ENCODE results near the gene RIMBP2.

RIMBP2 gene

GRCh38 chr12:130473266-130473665 lies 242.8 kb downstream of the RIMBP2 start:
- TF ChIP-seq, protein P1, sequence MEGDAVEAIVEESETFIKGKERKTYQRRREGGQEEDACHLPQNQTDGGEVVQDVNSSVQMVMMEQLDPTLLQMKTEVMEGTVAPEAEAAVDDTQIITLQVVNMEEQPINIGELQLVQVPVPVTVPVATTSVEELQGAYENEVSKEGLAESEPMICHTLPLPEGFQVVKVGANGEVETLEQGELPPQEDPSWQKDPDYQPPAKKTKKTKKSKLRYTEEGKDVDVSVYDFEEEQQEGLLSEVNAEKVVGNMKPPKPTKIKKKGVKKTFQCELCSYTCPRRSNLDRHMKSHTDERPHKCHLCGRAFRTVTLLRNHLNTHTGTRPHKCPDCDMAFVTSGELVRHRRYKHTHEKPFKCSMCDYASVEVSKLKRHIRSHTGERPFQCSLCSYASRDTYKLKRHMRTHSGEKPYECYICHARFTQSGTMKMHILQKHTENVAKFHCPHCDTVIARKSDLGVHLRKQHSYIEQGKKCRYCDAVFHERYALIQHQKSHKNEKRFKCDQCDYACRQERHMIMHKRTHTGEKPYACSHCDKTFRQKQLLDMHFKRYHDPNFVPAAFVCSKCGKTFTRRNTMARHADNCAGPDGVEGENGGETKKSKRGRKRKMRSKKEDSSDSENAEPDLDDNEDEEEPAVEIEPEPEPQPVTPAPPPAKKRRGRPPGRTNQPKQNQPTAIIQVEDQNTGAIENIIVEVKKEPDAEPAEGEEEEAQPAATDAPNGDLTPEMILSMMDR (IDR thresholded peaks at IDR 0.05; ENCODE audit: control insufficient read depth, extremely low read depth, insufficient read depth): no peak
- no peak for DNase-seq (ENCODE audit: low read depth)
- H3K4me3 ChIP-seq (ENCODE audit: low read depth, low read length): no peak overlapping the region

DNA sequence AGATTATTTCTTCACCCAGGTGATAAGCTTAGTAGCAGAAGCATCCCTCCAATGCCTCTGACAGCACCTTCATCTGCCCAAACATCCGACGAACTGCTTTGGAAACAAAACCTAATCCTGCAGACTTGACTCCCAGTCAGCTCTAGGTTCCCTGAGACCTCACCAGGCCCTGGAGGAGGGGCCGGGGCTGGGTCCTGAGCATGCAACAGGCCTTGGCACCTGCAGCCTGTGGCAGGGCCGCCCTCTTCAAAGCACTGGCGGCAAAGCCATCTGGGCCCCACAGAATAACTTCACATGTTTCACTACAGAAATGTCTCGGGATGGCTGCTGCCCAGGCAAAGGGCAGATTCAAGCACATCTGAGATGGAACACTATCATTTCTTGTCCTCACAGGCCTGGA lies 245.1 kb downstream of the RIMBP2 start:
- TF ChIP-seq, protein P1 (IDR thresholded peaks at IDR 0.05; ENCODE audit: control insufficient read depth, extremely low read depth, insufficient read depth): no peak
- H3K4me3 ChIP-seq (ENCODE audit: low read depth, low read length): no peak overlapping the region
- no peak for DNase-seq (ENCODE audit: low read depth)

DNA sequence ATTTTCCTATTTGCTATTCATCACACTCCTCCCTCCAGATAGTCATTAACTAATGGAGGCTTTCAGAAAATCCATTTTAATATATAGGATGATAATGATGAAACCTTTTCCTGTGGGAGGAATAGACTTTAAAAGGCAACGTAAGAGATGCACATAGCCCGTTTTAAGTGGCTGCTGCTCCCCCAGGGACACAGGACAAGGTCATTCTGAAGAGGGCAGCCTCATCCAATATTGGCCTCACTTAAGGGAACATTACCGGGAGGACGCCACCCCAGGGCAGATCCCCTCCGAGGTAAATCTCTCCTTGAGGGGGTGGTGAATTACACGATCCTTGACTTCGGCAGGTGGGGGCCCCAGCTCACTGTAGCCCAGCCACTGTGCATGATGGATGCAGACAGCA lies 246.5 kb downstream of the RIMBP2 start:
- no peak for DNase-seq (ENCODE audit: low read depth)
- TF ChIP-seq, protein P1 (IDR thresholded peaks at IDR 0.05; ENCODE audit: control insufficient read depth, extremely low read depth, insufficient read depth): no peak
- H3K4me3 ChIP-seq (ENCODE audit: low read depth, low read length): no peak overlapping the region

DNA sequence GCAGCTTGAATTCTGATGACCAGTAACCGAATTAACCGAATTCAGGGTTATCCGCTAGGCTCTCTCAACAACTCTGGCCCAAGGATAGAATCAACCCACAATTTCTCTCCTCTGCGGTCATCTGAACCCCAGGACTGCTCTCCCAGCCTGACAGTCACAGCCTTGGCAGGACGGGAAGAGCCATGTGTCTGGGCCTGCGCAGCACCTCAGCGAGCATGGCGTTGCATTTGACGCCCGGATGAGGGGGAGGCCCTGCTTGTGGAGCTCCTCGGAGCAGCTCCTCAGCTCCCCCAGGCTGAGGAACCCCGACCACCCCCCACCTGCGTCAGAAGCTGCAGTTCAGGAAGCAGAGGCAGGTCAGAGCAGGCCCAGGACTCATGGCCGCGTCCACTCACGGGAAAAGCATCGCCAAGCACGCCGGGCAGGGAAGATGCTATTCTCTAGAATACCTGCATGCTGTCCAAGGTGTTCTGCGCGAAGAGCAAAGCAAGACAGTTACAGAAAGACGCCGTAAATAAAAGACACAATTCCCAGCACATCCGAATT lies 247.3 kb downstream of the RIMBP2 start:
- no peak for DNase-seq (ENCODE audit: low read depth)
- H3K4me3 ChIP-seq (ENCODE audit: low read depth, low read length): no peak overlapping the region
- TF ChIP-seq, protein P1 (IDR thresholded peaks at IDR 0.05; ENCODE audit: control insufficient read depth, extremely low read depth, insufficient read depth): no peak

GRCh38 chr12:130468186-130468585 lies 247.9 kb downstream of the RIMBP2 start:
- TF ChIP-seq, protein P1 (IDR thresholded peaks at IDR 0.05; ENCODE audit: control insufficient read depth, extremely low read depth, insufficient read depth): no peak
- no peak for DNase-seq (ENCODE audit: low read depth)
- no peak overlapping the region for H3K4me3 ChIP-seq (ENCODE audit: low read depth, low read length)

- DNase-seq (ENCODE audit: low read depth): no peak
- H3K4me3 ChIP-seq (ENCODE audit: low read depth, low read length): no peak overlapping the region
- TF ChIP-seq, protein P1 (IDR thresholded peaks at IDR 0.05; ENCODE audit: control insufficient read depth, extremely low read depth, insufficient read depth): no peak
Measured at GRCh38 chr12:130465626-130466025, 250.5 kb downstream of the RIMBP2 start.

- H3K4me3 ChIP-seq (ENCODE audit: low read depth, low read length): no peak overlapping the region
- no peak for DNase-seq (ENCODE audit: low read depth)
- TF ChIP-seq, protein P1 (IDR thresholded peaks at IDR 0.05; ENCODE audit: control insufficient read depth, extremely low read depth, insufficient read depth): no peak
Measured at GRCh38 chr12:130465046-130465445, 251.1 kb downstream of the RIMBP2 start.

All from LNCaP clone FGC (cell line).